GM18907 (cell line): Measurements from ENCODE around the gene RASA3.

ENCODE experiments used
- ATAC-seq: cut with Tn5 transposase; IDR thresholded peaks from one replicate; pipeline ENCODE4 v1.9.1; 2021; ENCODE audit warnings: mild to moderate bottlenecking, moderate library complexity; ENCODE audit not compliant: unreplicated experiment

The RASA3 gene

GRCh38 chr13:114071991-114072390 lies 60.4 kb downstream of the RASA3 start:
- ATAC-seq = no peak

- ATAC-seq = no peak
Observed at GRCh38 chr13:114071410-114071809, 61.0 kb downstream of the RASA3 start.

GRCh38 chr13:114070098-114070799 lies 62.2 kb downstream of the RASA3 start:
- no peak for ATAC-seq

GRCh38 chr13:114069376-114070097 lies 62.9 kb downstream of the RASA3 start:
- no peak for ATAC-seq

- no peak for ATAC-seq
Observed at GRCh38 chr13:114068656-114069318, 63.6 kb downstream of the RASA3 start.

GRCh38 chr13:114067886-114068651 lies 64.4 kb downstream of the RASA3 start:
- peak; percentile 38 for ATAC-seq

GRCh38 chr13:114067381-114067885 lies 65.0 kb downstream of the RASA3 start:
- peak; percentile 58 for ATAC-seq

GRCh38 chr13:114066956-114067355 lies 65.5 kb downstream of the RASA3 start:
- ATAC-seq = peak; percentile 12

GRCh38 chr13:114065926-114066774 lies 66.3 kb downstream of the RASA3 start:
- no peak for ATAC-seq

GRCh38 chr13:114065141-114065925 lies 67.1 kb downstream of the RASA3 start:
- ATAC-seq = peak; percentile 47

- ATAC-seq = no peak
Observed at GRCh38 chr13:114064450-114065140, 67.8 kb downstream of the RASA3 start.

GRCh38 chr13:114063545-114064449 lies 68.6 kb downstream of the RASA3 start:
- no peak for ATAC-seq

GRCh38 chr13:114062754-114063153 lies 69.7 kb downstream of the RASA3 start:
- ATAC-seq = no peak

- ATAC-seq = no peak
Observed at GRCh38 chr13:114062341-114062740, 70.1 kb downstream of the RASA3 start.

GRCh38 chr13:114061744-114062143 lies 70.7 kb downstream of the RASA3 start:
- ATAC-seq = no peak

GRCh38 chr13:114061047-114061446 lies 71.4 kb downstream of the RASA3 start:
- ATAC-seq = no peak
